GM19397 (cell line): Measurements from ENCODE around the gene KCTD13.
"Not testable (repeated sequence)": the region's sequence is repeated elsewhere in the genome, so short reads cannot be mapped to it uniquely, and the experiment has no call there.

Experiments
- ATAC-seq: cut with Tn5 transposase; IDR thresholded peaks from one replicate; pipeline ENCODE4 v1.9.1; 2021; ENCODE audit warnings: mild to moderate bottlenecking, moderate library complexity; ENCODE audit not compliant: unreplicated experiment

KCTD13 gene

DNA sequence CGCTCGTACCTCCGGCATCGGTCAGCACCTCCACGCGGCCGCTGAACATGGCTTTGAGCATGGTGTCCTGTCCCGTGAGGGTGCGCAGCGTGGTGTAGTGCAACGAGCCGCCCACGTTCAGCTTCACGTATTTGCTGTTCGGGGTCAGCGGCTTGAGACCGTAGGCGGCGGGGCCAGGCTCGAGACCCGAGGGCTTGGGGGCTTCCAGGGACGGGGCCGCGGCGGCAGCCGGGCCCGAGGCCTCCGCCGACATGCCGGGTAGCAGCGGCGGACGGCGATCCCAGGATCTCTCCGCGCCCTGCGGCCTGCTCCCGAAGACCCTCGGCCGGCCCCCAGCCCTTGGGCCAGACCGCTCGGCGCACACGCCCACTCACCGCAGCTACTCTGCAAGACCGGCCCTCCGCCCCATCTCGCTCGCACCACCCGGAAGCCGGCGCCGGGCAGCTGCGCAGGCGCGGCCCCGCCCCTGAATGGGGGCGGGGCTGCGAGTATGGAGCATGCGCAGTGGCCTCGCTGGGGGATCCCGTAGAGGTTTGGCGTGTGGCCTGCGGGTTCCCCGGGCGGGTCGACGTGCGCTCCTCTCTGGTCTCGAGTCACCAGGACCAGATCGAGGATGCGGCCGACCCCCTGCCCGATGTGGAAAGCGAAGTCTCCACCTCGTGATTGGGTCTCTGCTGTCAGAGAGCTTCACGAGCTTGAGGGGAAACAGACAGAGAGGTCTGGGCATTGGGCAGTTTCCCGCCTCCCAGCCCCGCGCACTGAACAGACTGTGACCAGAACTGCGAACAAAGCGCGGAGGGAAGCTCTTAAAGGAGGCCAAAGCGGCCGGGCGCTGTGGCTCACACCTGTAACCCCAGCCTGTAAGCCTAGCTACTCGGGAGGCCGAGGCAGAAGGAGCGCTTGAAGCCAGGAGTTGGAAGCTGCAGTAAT is at the start of gene KCTD13:
Gene KCTD13 (minus strand): TSS at position 446 of the 930 bp plus-strand sequence. CDS start 193 bp downstream, at position 253.
- peak; percentile 90 for ATAC-seq

- no peak for ATAC-seq
Observed at GRCh38 chr16:29975134-29975538, 49.1 kb upstream of the KCTD13 start.

DNA sequence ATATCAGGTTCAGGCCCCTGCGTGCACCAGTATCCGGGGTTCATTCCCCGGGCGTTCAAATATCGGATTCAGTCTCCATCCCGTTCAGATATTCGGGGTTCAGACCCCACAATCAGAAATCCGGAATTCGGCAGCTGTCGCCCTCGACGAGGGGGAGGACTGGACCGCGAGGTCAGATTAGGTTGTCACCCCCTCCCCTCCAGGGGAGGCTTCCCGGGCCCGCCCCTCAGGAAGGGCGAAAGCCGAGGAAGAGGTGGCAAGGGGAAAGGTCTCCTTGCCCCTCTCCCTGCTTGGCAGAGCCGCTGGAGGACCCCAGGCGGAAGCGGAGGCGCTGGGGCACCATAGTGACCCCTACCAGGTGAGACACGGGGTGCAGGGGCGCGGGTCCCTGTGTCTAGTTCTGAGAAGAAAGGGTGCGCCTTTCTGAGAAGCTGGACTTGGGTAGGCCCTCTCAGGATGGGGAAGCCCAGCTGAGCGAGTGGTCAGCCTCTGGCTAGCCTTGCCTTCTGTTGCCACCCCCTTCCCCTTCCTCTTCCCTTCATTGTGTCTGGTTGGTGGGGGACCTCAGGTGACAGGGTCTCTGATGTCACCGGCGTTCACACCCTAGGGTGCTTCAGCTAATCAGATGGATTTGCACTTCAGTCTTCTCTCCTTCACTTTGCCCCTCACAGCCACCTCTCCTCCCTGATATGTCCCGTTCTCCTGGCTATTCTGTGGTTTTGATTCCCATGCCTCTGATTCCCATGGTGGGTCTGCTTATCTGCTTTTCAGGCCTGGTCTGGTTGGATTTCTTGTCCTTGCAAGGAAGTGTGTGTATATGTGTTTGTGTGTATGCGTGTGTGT is 48.5 kb upstream of the KCTD13 start:
- ATAC-seq: no peak

DNA sequence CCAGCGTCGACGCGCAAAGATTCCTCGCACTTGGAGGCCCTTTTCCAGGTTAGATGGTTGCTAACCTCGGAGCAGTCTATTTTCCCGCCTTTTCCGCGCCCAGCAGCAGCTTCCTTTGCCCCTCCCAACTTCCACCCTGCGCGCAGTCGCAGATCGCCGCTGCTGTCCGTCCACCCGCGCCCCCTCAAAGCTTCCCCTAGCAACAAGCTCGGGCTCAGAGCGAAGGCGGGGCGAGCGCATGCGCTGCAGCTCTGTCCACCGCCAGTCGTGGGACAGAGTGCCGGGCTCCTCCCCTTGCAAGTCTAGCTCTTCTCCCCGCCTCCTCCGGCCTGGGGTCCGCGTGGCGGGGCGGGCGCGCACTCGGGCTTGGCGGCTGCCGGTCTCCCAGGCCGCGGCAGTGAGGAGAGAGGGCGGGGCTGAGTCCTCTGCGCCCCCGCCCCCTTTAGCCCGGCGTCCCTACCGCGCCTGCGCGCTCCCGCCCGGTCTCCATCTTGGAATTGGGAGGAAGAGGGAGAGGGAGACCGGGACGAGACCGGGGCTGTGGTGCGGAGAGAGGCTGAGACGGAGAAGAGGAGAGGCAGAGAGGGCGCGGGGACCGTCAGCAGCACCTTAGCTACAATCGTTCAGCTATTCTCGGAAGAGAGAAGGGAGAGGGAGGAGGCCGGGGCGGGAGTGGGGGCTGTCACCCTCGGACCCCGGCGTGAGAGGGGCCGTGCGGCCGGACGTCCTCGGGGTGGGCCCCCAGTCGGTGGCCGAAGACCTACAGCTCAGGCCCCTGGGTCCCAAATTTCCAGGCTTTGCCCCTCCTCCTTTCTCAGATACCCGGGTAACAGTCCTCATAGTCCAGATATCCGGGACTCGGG is 47.6 kb upstream of the KCTD13 start, which contains the start of gene TAOK2:
Gene TAOK2 (plus strand): TSS at position 485 of the 863 bp plus-strand sequence. CDS start 3,905 bp downstream, outside the sequence.
- peak; percentile 97 for ATAC-seq

DNA sequence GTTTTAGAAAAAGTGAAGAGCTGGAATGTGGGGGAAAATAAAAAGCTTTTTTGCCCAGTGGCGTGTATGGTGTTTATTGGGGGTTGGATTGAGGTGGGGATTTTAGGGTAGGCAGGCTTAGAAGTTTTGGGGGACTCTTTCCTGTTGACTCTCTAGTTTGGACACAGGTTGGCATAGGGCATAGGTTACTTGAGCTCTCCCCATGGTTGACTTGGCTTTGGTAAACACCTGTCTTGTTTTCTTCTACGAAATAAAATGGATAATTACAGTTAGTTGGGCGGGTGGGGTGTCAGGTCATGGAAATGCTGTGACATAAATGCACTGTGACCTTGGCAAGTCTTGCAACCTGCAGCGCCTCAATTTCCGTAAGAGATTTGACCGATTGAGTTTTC is 47.0 kb upstream of the KCTD13 start:
- ATAC-seq: no peak

- no peak for ATAC-seq
Observed at GRCh38 chr16:29972500-29972899, 46.5 kb upstream of the KCTD13 start.

DNA sequence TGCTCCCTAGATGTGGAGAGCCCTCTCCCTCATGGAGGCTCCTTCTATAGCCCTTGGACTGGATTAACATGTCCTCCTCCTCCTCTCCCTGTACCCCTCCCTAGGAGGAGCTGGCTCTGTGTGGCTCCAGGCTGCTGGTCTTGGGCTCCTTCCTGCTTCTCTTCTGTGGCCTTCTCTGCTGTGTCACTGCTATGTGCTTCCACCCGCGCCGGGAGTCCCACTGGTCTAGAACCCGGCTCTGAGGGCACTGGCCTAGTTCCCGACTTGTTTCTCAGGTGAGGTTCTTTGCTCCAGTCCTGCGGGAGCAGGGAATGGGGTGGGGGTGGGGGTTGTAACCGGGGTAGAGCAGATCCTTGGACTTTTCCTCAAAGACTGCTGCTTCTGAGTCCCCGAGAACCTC is 45.3 kb upstream of the KCTD13 start:
- no peak for ATAC-seq

DNA sequence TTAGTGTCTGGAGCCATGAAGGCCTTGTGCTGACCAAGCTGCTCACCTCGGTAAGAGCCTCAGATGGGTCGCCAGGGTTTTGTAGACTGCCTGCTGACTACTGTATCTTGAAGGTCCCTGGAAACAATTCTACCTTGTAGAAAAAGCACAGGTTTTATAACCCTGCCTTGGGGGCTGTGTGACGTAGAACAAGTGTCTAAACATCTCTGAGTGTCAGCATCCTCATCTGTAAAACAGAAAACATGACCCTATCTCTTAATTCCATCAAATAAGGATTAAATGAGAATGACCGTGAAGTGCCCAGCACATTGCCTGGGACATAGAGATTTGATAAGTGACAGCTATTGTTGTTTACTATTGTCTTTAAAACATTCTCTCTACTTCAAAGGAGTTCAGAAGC is 42.2 kb upstream of the KCTD13 start:
- ATAC-seq: no peak

GRCh38 chr16:29963021-29963743 is 37.2 kb upstream of the KCTD13 start:
- ATAC-seq: no peak

DNA sequence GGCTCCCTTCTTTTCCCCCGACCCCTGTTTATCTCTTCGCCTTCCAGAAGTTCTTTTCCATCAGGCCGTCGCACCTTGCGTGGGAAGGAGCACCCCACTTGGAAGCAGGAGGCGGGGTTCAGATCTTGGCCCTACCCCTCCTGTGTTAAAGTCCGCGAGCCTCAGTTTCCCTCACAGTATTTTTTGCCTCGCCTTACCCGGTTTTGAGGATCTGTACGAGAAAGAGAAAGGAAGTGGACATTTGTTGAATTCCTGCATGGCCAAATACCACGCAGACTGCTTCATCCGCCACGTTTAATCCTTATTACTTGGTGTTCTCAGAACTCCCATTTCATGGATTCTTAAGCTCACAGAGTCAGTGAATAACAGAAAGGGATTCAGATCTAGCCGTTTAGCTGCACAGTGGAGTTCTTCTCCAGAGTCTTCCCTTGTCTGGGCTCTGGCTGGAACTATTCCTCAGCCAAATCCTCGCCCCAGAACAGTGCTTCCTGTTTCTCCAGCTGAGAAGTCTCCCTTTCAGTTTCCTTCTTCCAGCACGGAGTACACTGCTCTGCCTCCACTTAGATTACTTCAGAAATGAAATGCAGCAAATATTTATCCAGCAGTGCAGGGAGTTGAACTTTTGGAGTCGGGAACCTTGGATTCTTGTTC is 36.4 kb upstream of the KCTD13 start:
- ATAC-seq: no peak

GRCh38 chr16:29961479-29962343 is 35.7 kb upstream of the KCTD13 start, which contains the start of gene TMEM219:
TMEM219 (plus strand) TSS chr16:29962079; CDS start chr16:29963144, 1,065 bp downstream.
- ATAC-seq: peak; percentile 89

- no peak for ATAC-seq
Observed at GRCh38 chr16:29961127-29961478, 35.1 kb upstream of the KCTD13 start.

DNA sequence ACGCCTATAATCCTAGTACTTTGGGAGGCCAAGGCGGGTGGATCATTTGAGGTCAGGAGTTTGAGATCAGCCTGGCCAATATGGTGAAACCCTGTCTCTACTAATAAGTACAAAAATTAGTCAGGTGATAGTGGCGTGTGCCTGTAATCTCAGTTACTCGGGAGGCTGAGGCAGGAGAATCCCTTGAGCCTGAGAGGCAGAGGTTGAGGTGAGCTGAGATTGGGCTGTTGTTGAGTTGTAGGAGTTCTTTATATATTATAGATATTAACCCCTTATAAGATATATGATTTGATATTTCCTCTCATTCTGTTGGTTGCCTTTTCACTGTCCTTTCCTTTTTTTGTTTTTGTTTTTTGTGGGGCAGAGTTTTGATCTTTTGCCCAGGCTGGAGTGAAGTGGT is 33.8 kb upstream of the KCTD13 start:
- not testable (repeated sequence) for ATAC-seq

DNA sequence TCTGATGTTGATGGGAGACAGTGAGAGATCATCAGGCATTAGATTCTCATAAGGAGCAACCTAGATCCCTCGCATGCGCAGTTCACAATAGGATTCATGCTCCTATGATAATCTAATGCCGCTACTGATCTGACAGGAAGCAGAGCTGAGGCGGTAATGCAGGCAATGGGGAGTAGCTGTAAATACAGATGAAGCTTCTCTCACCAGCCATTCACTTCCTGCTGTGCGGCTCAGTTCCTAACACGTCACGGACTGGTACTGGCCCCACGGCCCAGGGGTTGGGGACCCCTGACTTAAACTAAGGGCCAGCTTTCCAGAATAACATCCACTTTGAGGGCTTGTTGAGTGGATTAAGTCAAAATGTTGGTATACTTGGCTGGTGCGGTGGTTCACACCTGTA is 33.3 kb upstream of the KCTD13 start:
- no peak for ATAC-seq

DNA sequence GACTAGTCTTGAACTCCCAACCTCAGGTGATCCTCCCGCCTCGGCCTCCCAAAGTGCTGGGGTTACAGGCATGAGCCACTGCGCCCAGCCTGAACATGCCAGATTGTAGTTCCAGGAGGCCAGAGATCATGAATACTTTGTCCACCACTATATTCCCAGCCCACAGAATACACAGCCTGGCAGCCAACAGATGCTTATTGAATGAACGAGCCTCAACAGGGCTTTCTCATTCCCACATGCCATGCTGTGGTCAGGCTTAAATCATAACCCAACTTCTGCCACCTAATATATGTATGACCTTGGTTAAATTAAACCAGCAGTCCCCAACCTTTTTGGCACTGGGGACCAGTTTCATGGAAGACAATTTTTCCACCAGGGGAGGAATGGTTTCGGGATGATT is 32.7 kb upstream of the KCTD13 start:
- ATAC-seq: no peak

DNA sequence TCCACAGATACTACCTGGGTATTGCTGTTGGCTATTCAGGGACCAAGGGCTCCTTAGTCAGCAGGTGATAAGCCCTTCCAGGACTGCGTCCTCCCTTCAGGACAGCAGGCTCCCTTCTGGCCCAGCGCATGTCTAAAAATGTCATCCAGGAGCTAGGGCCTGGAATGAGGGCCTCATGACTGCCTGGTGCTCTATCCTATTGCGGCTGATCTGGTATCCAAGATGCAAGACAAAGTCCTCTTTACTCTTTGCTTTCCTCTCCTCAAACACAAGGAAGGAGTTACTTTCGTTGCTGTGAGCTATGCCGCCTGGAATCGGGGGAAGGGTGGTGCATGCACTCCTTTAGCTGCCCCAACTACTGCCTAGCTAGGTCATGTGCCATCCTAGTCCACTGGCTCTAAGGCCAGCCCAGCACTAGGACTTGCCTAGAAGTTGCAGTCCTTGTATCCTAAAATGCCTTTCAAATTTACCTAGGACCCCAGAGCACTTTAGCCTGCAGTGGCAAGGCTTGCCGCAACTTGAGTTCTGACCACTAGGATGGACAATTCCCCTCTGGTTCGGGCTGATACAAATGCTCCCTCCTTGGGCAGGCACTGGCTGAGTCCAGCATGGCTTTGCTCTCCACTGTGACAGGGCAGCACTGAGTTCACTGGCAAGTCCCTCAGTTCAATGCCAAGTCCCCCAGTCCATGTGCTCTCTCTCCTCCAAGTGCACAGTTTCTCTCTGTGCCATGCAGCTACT is 25.8 kb upstream of the KCTD13 start:
- no peak for ATAC-seq

- ATAC-seq: no peak
Observed at GRCh38 chr16:29950806-29951461, 24.9 kb upstream of the KCTD13 start.
